Endothelial cell (in vitro differentiated cells): ENCODE data around the gene FGF5. TPM values are rescaled to one million over a fixed set of nuclear protein-coding genes. Genes with fewer than 3 reads are reported as not detected.

Experiments used
- DNase-seq: peaks from one replicate; pipeline ENCODE4 v3.0.0; 2021; ENCODE audit warnings: low spot score
- H3K27ac Mint-ChIP-seq: one replicate; pipeline ENCODE4 v1.8.0; 2021; ENCODE audit warnings: mixed read lengths, inconsistent platforms; ENCODE audit not compliant: unreplicated experiment
- H3K27me3 Mint-ChIP-seq: one replicate; pipeline ENCODE4 v1.8.0; 2021; ENCODE audit warnings: mild to moderate bottlenecking, moderate library complexity, mixed read lengths, inconsistent platforms; ENCODE audit not compliant: unreplicated experiment
- H3K36me3 Mint-ChIP-seq: one replicate; pipeline ENCODE4 v1.8.0; 2021; ENCODE audit warnings: mild to moderate bottlenecking, low read depth, mixed read lengths, inconsistent platforms; ENCODE audit not compliant: unreplicated experiment
- H3K4me1 Mint-ChIP-seq: one replicate; pipeline ENCODE4 v1.8.0; 2021; ENCODE audit warnings: mild to moderate bottlenecking, mixed read lengths, inconsistent platforms; ENCODE audit not compliant: unreplicated experiment
- H3K4me3 Mint-ChIP-seq: one replicate; pipeline ENCODE4 v1.8.0; 2021; ENCODE audit warnings: mild to moderate bottlenecking, mixed read lengths, inconsistent platforms; ENCODE audit not compliant: unreplicated experiment
- H3K9me3 Mint-ChIP-seq: one replicate; pipeline ENCODE4 v1.8.0; 2021; ENCODE audit warnings: mixed read lengths, inconsistent platforms; ENCODE audit not compliant: unreplicated experiment
- total RNA-seq: library from RNA; stranded (reverse); fragmentation: NEBNext Ultra II Directional; extraction: Animal tissue kit (Norgen Biotek cat#: 25700); gene quantifications from one replicate; pipeline ENCODE4 v1.2.1, GENCODE V29; 2021; ENCODE audit not compliant: unreplicated experiment
- TF ChIP-seq, protein P1 (sequence below): fragments of 200-600 bp; sonication (generic); IDR thresholded peaks from one replicate; pipeline ENCODE4 v1.5.0; 2021; ENCODE audit warnings: antibody characterized with exemption; ENCODE audit not compliant: unreplicated experiment

FGF5 gene
- total RNA-seq, 1 donor from 2014 or later: not detected

DNA sequence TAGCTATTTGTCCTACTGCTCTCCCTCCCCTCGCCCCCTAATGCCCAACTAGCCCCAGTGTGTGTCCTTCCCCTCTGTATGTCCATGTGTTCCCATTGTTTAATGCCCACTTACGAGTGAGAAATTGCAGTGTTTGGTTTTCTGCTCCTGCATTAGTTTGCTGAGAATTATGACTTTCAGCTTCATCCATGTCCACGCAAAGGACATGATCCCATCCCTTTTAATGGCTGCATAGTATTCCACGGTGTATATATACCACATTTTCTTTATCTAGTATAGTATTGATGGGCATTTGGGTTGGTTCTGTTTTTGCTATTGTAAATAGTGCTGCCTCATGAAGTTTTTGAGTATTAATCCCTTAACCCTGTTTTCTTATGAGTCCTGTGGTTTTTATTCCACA is 35.4 kb downstream of the FGF5 start:
- Mint-ChIP-seq H3K27me3 (no peaks in the 10 kb centered on the region), H3K9me3 (no peaks in the 10 kb centered on the region), H3K27ac (no peak overlapping the region), H3K4me3 (no peak overlapping the region), H3K4me1 (no peaks in the 10 kb centered on the region), H3K36me3 (no peaks in the 10 kb centered on the region)
- TF ChIP-seq, protein P1, sequence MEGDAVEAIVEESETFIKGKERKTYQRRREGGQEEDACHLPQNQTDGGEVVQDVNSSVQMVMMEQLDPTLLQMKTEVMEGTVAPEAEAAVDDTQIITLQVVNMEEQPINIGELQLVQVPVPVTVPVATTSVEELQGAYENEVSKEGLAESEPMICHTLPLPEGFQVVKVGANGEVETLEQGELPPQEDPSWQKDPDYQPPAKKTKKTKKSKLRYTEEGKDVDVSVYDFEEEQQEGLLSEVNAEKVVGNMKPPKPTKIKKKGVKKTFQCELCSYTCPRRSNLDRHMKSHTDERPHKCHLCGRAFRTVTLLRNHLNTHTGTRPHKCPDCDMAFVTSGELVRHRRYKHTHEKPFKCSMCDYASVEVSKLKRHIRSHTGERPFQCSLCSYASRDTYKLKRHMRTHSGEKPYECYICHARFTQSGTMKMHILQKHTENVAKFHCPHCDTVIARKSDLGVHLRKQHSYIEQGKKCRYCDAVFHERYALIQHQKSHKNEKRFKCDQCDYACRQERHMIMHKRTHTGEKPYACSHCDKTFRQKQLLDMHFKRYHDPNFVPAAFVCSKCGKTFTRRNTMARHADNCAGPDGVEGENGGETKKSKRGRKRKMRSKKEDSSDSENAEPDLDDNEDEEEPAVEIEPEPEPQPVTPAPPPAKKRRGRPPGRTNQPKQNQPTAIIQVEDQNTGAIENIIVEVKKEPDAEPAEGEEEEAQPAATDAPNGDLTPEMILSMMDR: no peak
- no peak for DNase-seq

DNA sequence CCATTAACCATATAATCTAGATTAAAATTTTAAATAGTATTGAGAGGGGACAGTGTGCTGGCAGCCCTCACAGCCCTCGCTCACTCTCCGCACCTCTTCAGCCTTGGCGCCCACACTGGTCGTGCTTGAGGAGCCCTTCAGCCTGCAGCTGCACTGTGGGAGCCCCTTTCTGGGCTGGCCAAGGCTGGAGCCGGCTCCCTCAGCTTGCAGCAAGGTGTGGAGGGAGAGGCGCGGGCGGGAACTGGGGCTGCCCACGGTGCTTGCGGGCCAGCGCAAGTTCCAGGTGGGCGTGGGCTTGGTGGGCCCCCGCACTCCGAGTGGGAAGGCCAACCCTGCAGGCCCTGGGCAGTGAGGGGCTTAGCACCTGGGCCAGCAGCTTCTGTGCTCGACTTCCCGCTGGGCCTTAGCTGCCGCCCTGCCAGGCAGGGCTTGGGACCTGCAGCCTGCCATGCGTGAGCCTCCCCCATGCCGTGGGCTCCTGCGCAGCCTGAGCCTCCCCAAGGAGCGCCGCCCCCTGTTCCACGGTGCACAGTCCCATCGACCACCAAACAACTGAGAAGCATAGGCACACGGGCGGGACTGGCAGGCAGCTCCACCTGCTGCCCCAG is 36.3 kb downstream of the FGF5 start:
- H3K4me3 Mint-ChIP-seq: no peak overlapping the region
- no peaks in the 10 kb centered on the region for H3K9me3 Mint-ChIP-seq
- no peaks in the 10 kb centered on the region for H3K4me1 Mint-ChIP-seq
- H3K36me3 Mint-ChIP-seq: no peaks in the 10 kb centered on the region
- TF ChIP-seq, protein P1: no peak
- H3K27me3 Mint-ChIP-seq: no peaks in the 10 kb centered on the region
- H3K27ac Mint-ChIP-seq: no peak overlapping the region
- DNase-seq: no peak

DNA sequence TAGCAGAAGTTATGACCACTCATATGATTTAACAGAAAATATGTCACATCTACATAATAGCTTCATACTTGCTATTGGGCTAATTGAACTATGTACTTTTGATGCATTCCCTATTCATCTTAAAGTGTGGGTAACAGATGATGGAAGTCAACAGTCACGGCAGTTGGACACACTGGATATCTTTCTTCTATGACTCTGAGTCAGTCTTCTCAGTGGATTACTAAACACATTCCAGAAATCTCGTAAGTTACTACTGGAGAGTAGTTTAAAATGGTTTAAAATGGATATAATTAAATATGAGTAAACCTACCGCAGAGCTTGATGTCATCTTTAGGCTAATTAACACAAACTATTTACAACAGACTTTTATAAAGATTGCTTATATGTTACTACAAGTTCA is 39.0 kb downstream of the FGF5 start:
- no peak overlapping the region for H3K4me3 Mint-ChIP-seq
- H3K27me3 Mint-ChIP-seq: peaks cover 1% of the 10 kb centered on the region
- TF ChIP-seq, protein P1: no peak
- no peaks in the 10 kb centered on the region for H3K9me3 Mint-ChIP-seq
- DNase-seq: no peak
- no peak overlapping the region for H3K27ac Mint-ChIP-seq
- no peaks in the 10 kb centered on the region for H3K4me1 Mint-ChIP-seq
- H3K36me3 Mint-ChIP-seq: no peaks in the 10 kb centered on the region

DNA sequence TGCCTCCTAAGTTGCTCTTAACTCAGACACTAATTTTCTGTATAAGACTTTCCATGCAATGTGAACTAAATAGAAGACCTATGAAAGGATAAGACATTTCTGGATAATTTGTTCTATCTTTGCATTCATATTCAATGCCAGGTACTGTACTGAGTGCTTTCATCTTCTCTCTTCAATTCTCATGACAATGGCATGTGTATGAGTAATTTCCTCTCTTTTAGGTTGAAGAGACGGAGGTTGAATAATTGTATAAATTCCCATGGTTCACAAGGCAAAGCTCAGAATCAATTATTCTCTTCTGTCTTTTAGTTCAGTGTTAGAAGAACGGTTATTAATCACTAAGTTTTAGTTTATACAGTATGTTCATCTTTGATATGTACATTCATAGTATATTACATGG is 39.8 kb downstream of the FGF5 start:
- TF ChIP-seq, protein P1: no peak
- Mint-ChIP-seq H3K27ac (no peak overlapping the region), H3K36me3 (no peaks in the 10 kb centered on the region), H3K4me3 (no peak overlapping the region), H3K4me1 (no peaks in the 10 kb centered on the region), H3K27me3 (peaks cover 1% of the 10 kb centered on the region), H3K9me3 (no peaks in the 10 kb centered on the region)
- DNase-seq: no peak

DNA sequence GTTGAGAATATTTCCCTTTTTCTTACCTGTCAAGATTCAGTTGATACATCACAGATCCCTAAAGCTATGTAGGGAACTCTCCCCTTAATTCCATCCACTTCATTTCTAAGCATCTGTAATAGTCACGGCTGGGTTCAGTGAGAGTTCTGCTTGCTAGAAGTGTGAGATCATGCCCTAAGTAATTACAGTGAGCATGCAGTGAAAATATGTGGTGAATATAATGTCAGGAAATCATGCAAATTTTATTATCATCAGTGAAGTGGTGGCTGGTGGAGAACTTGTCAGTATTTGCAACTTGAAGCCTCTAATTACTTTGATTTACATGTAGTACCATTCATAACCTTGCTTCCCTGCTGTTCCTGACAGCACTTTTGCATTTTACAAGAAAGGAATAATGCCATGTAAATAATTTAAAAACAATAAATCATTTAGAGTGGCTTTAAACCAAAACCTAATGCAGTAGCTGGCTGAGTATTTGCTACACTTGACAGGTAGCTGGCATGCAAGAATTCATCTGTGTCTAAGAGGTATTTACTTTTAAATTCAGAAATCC is 40.8 kb downstream of the FGF5 start:
- TF ChIP-seq, protein P1: no peak
- Mint-ChIP-seq H3K27me3 (peaks cover 1% of the 10 kb centered on the region), H3K36me3 (no peaks in the 10 kb centered on the region), H3K9me3 (no peaks in the 10 kb centered on the region), H3K27ac (no peak overlapping the region), H3K4me3 (no peak overlapping the region), H3K4me1 (no peaks in the 10 kb centered on the region)
- no peak for DNase-seq
